H9 (cell line): ENCODE data around the gene ZNF700. TPM values are rescaled to one million over a fixed set of nuclear protein-coding genes. Genes with fewer than 3 reads are reported as not detected.

Experiments
- DNase-seq: peaks from one replicate; pipeline ENCODE4 v3.0.0-alpha.2; 2017
- H2AFZ ChIP-seq: one replicate; pipeline ENCODE4 v1.6.1; 2013; ENCODE audit warnings: mild to moderate bottlenecking, low read length, control low read depth, moderate library complexity
- H2AK5ac ChIP-seq: 2 replicates; pipeline ENCODE4 v1.6.1; 2013; ENCODE audit warnings: low read length, control low read depth, mixed read lengths; ENCODE audit not compliant: insufficient read length
- H2BK120ac ChIP-seq: one replicate; pipeline ENCODE4 v1.6.1; 2013; ENCODE audit warnings: low read depth, mild to moderate bottlenecking, low read length, control low read depth, inconsistent platforms; ENCODE audit not compliant: poor library complexity, severe bottlenecking
- H2BK12ac ChIP-seq: 2 replicates; pipeline ENCODE4 v1.6.1; 2013; ENCODE audit warnings: low read length, control low read depth, mixed read lengths, low read depth; ENCODE audit not compliant: insufficient read length
- H2BK15ac ChIP-seq: 2 replicates; pipeline ENCODE4 v1.6.1; 2013; ENCODE audit warnings: low read depth, low read length, control low read depth
- H2BK20ac ChIP-seq: one replicate; pipeline ENCODE4 v1.6.1; 2013; ENCODE audit warnings: low read depth, mild to moderate bottlenecking, low read length, control low read depth, inconsistent platforms; ENCODE audit not compliant: poor library complexity, severe bottlenecking
- H2BK5ac ChIP-seq: 2 replicates; pipeline ENCODE4 v1.6.1; 2013; ENCODE audit warnings: low read length, control low read depth, mixed read lengths; ENCODE audit not compliant: insufficient read length
- H3K14ac ChIP-seq: 2 replicates; pipeline ENCODE4 v1.6.1; 2013; ENCODE audit warnings: low read length, control low read depth; ENCODE audit not compliant: insufficient read depth
- H3K18ac ChIP-seq: 2 replicates; pipeline ENCODE4 v1.6.1; 2013; ENCODE audit warnings: low read depth, mild to moderate bottlenecking, mixed read lengths, low read length, control low read depth; ENCODE audit not compliant: insufficient read length
- H3K23ac ChIP-seq: 2 replicates; pipeline ENCODE4 v1.6.1; 2013; ENCODE audit warnings: low read length, control low read depth, mixed read lengths, low read depth; ENCODE audit not compliant: insufficient read length
- H3K23me2 ChIP-seq: 2 replicates; pipeline ENCODE4 v1.6.1; 2013; ENCODE audit warnings: low read depth, mild to moderate bottlenecking, mixed read lengths, low read length, control low read depth; ENCODE audit not compliant: insufficient read length, poor library complexity, severe bottlenecking
- H3K27ac ChIP-seq: 2 replicates; pipeline ENCODE4 v1.5.1; 2013; ENCODE audit warnings: low read length, control low read depth, mixed read lengths, low read depth; ENCODE audit not compliant: insufficient read length
- H3K27me3 ChIP-seq: 2 replicates; pipeline ENCODE4 v1.6.1; 2013; ENCODE audit warnings: low read length, control low read depth, inconsistent platforms; ENCODE audit not compliant: insufficient read depth
- H3K4ac ChIP-seq: 2 replicates; pipeline ENCODE4 v1.6.1; 2013; ENCODE audit warnings: low read depth, mild to moderate bottlenecking, control low read depth, inconsistent platforms, low read length, moderate library complexity
- H3K4me1 ChIP-seq: 2 replicates; pipeline ENCODE4 v1.6.1; 2013; ENCODE audit warnings: low read length, control low read depth, inconsistent platforms; ENCODE audit not compliant: insufficient read depth
- H3K4me2 ChIP-seq: 2 replicates; pipeline ENCODE4 v1.6.1; 2013; ENCODE audit warnings: low read length, control low read depth, mixed read lengths; ENCODE audit not compliant: insufficient read length, insufficient read depth
- H3K56ac ChIP-seq: 2 replicates; pipeline ENCODE4 v1.6.1; 2013; ENCODE audit warnings: low read depth, mild to moderate bottlenecking, mixed read lengths, low read length, control low read depth; ENCODE audit not compliant: insufficient read length
- H3K79me1 ChIP-seq: 2 replicates; pipeline ENCODE4 v1.6.1; 2013; ENCODE audit warnings: low read depth, mild to moderate bottlenecking, moderate library complexity, low read length, control low read depth, inconsistent platforms; ENCODE audit not compliant: insufficient read depth, poor library complexity, severe bottlenecking
- H3K79me2 ChIP-seq: 2 replicates; pipeline ENCODE4 v1.6.1; 2013; ENCODE audit warnings: low read length, control low read depth, inconsistent platforms; ENCODE audit not compliant: insufficient read depth
- H3K9ac ChIP-seq: 2 replicates; pipeline ENCODE4 v1.6.1; 2013; ENCODE audit warnings: low read length, control low read depth, mixed read lengths; ENCODE audit not compliant: insufficient read length; ENCODE audit errors: extremely low read depth
- H3K9me3 ChIP-seq: one replicate; pipeline ENCODE4 v1.6.1; 2013; ENCODE audit warnings: low read depth, low read length, inconsistent platforms; ENCODE audit not compliant: control insufficient read depth
- H3T11ph ChIP-seq: one replicate; pipeline ENCODE4 v1.6.1; 2013; ENCODE audit warnings: mild to moderate bottlenecking, low read length, control low read depth, inconsistent platforms
- H4K20me1 ChIP-seq: one replicate; pipeline ENCODE4 v1.6.1; 2013; ENCODE audit not compliant: control insufficient read depth, insufficient read length, insufficient read depth
- H4K5ac ChIP-seq: 2 replicates; pipeline ENCODE4 v1.6.1; 2013; ENCODE audit warnings: low read depth, mild to moderate bottlenecking, mixed read lengths, low read length, control low read depth; ENCODE audit not compliant: insufficient read length
- H4K8ac ChIP-seq: replicated peaks from 2 replicates; pipeline ENCODE4 v1.6.1; 2013; ENCODE audit warnings: low read length, control low read depth, mixed read lengths, low read depth; ENCODE audit not compliant: insufficient read length
- H4K91ac ChIP-seq: 2 replicates; pipeline ENCODE4 v1.6.1; 2013; ENCODE audit warnings: low read depth, mild to moderate bottlenecking, moderate library complexity, mixed read lengths, low read length, control low read depth; ENCODE audit not compliant: insufficient read length
- H3K27ac Mint-ChIP-seq, 3 experiments: 2 replicates in 2 of 3; 3 replicates in 1 of 3; pipeline ENCODE4 v1.8.0; 2020 to 2021; ENCODE audit warnings: mixed read lengths in 3 of 3, mild to moderate bottlenecking in 1 of 3, moderate library complexity in 1 of 3
- H3K27me3 Mint-ChIP-seq: 2 replicates; pipeline ENCODE4 v1.8.0; 2021; ENCODE audit warnings: low read depth, mild to moderate bottlenecking, moderate library complexity, mixed read lengths
- H3K36me3 Mint-ChIP-seq, 3 experiments: 2 replicates in 2 of 3; 3 replicates in 1 of 3; pipeline ENCODE4 v1.8.0; 2020 to 2021; ENCODE audit warnings: low read depth in 3 of 3, mixed read lengths in 3 of 3; ENCODE audit not compliant: insufficient read depth in 1 of 3
- H3K4me1 Mint-ChIP-seq, 2 experiments: 2 replicates each; pipeline ENCODE4 v1.8.0; 2020; ENCODE audit warnings: mixed read lengths in 2 of 2
- H3K4me3 Mint-ChIP-seq, 2 experiments: 2 replicates in 1 of 2; 3 replicates in 1 of 2; pipeline ENCODE4 v1.8.0; 2020 to 2021; ENCODE audit warnings: mild to moderate bottlenecking in 2 of 2, mixed read lengths in 2 of 2, moderate library complexity in 1 of 2
- H3K9me3 Mint-ChIP-seq, 2 experiments: 2 replicates in 1 of 2; 3 replicates in 1 of 2; pipeline ENCODE4 v1.8.0; 2020; ENCODE audit warnings: mild to moderate bottlenecking in 2 of 2, mixed read lengths in 2 of 2, moderate library complexity in 1 of 2
- CTCF ChIP-seq: fragments of 200-600 bp; sonication (generic); conservative IDR thresholded peaks from 3 replicates; pipeline ENCODE4 v1.8.0; 2021; ENCODE audit warnings: antibody characterized with exemption, mild to moderate bottlenecking
- WGBS: extraction: QIAGEN DNeasy Blood & Tissue Kit; methylation state at CpG from one replicate; pipeline ENCODE4 v1.1.7; 2013; ENCODE audit warnings: missing lambda C conversion rate, low lambda C conversion rate, mixed read lengths; ENCODE audit not compliant: insufficient read length; ENCODE audit errors: extremely low coverage; 5-methylcytosine and 5-hydroxymethylcytosine counted together
- total RNA-seq: library from RNA; stranded (reverse); gene quantifications from 2 replicates; pipeline ENCODE4 v1.2.1, GENCODE V29; 2021

ZNF700 gene
- total RNA-seq, 1 experiment from 2014 or later, result 9.9 TPM

- no CpG with 5 or more reads among the region's 3 CpGs for WGBS
- peaks cover 91 to 96% (median 91%) of the 10 kb centered on the region in 3 experiments for H3K36me3 Mint-ChIP-seq
These were observed 23.7 kb downstream of the ZNF700 start for GRCh38 chr19:11948646-11949045.

More at GRCh38 chr19:11948646-11949045, 23.7 kb downstream of the ZNF700 start:
- TF ChIP-seq CTCF, result no peak
- Mint-ChIP-seq H3K4me3 (no peak overlapping the region), H3K4me1 (no peaks in the 10 kb centered on the region), H3K9me3 (peaks cover 99% of the 10 kb centered on the region in 2 experiments), H3K27me3 (peaks cover 4% of the 10 kb centered on the region), H3K27ac (no peak overlapping the region)
- Histone ChIP-seq H2BK15ac (no peak overlapping the region), H4K91ac (no peak overlapping the region), H2BK20ac (no peak overlapping the region), H2BK120ac (no peak overlapping the region), H4K5ac (no peak overlapping the region), H2BK5ac (no peak overlapping the region), H3K27me3 (no peaks in the 10 kb centered on the region), H3K79me2 (no peaks in the 10 kb centered on the region), H3K9ac (no peak overlapping the region), H4K8ac (no peak overlapping the region), H3K56ac (no peak overlapping the region), H3K23me2 (no peaks in the 10 kb centered on the region), H3K79me1 (no peaks in the 10 kb centered on the region), H4K20me1 (no peaks in the 10 kb centered on the region), H2AK5ac (no peak overlapping the region), H3K4me2 (no peak overlapping the region), H3K14ac (no peak overlapping the region), H2AFZ (no peak overlapping the region), H3K23ac (no peak overlapping the region), H3K4ac (no peak overlapping the region), H2BK12ac (no peak overlapping the region), H3K9me3 (peaks cover 96% of the 10 kb centered on the region), H3K27ac (no peak overlapping the region), H3K18ac (no peak overlapping the region), H3T11ph (no peak overlapping the region), H3K4me1 (no peaks in the 10 kb centered on the region)
- DNase-seq, result no peak
